Neutrophil (primary cell): ENCODE data around the gene DPYD.

Experiments
- H3K27ac ChIP-seq: fragments of 200-600 bp; sonication (generic); 2 replicates; pipeline ENCODE4 v1.5.1; 2016; ENCODE audit warnings: mild to moderate bottlenecking, moderate library complexity
- H3K27me3 ChIP-seq: fragments of 200-600 bp; sonication (generic); 2 replicates; pipeline ENCODE4 v1.6.0; 2016; ENCODE audit warnings: mild to moderate bottlenecking
- H3K36me3 ChIP-seq: fragments of 200-600 bp; sonication (generic); 2 replicates; pipeline ENCODE4 v1.5.1; 2017
- H3K4me1 ChIP-seq, 2 experiments: fragments of 200-600 bp in 1 of 2; sonication (generic) in 1 of 2; 1 replicate in 1 of 2; 2 replicates in 1 of 2; pipeline versions ENCODE4 v1.5.1 to v1.6.1; 2013 to 2016; ENCODE audit warnings: low read depth in 1 of 2, low read length in 1 of 2, mild to moderate bottlenecking in 1 of 2, moderate library complexity in 1 of 2; ENCODE audit not compliant: control insufficient read depth in 1 of 2, insufficient read depth in 1 of 2
- H3K4me3 ChIP-seq, 2 experiments: fragments of 200-600 bp in 1 of 2; sonication (generic) in 1 of 2; 1 replicate in 1 of 2; 2 replicates in 1 of 2; pipeline ENCODE4 v1.5.1; 2013 to 2016; ENCODE audit warnings: low read depth in 1 of 2, low read length in 1 of 2, mild to moderate bottlenecking in 1 of 2, moderate library complexity in 1 of 2
- H3K9me3 ChIP-seq: fragments of 200-600 bp; sonication (generic); 2 replicates; pipeline ENCODE4 v1.5.1; 2016
- TF ChIP-seq, protein P1 (sequence below): fragments of 200-600 bp; sonication (generic); IDR thresholded peaks from 2 replicates; pipeline ENCODE4 v1.5.1; 2016; ENCODE audit warnings: antibody characterized with exemption

Gene DPYD

DNA sequence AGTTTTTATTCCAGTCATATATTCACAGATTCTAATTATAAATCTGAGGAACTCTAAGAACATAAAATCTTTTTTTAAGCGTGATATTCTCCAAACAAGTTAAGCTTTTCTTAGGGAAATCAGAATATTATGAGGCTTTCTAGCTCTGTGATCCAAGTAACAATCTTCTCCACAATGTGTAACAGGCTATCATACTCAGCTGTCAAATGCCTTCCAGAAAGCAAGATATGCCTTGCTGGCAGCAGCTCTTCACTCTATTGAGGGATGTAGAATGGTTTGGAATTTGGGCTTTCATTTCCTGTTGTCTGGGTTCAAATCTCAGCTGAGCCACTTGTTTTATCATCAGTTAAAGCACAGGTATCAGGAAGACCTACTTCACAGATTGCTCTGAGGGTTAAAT, 752.8 kb downstream of the DPYD start:
- Histone ChIP-seq H3K9me3 (no peaks in the 10 kb centered on the region), H3K27ac (no peak overlapping the region), H3K4me1 (no peaks in the 10 kb centered on the region), H3K27me3 (no peaks in the 10 kb centered on the region), H3K36me3 (no peaks in the 10 kb centered on the region), H3K4me3 (no peak overlapping the region)
- TF ChIP-seq, protein P1, sequence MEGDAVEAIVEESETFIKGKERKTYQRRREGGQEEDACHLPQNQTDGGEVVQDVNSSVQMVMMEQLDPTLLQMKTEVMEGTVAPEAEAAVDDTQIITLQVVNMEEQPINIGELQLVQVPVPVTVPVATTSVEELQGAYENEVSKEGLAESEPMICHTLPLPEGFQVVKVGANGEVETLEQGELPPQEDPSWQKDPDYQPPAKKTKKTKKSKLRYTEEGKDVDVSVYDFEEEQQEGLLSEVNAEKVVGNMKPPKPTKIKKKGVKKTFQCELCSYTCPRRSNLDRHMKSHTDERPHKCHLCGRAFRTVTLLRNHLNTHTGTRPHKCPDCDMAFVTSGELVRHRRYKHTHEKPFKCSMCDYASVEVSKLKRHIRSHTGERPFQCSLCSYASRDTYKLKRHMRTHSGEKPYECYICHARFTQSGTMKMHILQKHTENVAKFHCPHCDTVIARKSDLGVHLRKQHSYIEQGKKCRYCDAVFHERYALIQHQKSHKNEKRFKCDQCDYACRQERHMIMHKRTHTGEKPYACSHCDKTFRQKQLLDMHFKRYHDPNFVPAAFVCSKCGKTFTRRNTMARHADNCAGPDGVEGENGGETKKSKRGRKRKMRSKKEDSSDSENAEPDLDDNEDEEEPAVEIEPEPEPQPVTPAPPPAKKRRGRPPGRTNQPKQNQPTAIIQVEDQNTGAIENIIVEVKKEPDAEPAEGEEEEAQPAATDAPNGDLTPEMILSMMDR = no peak

DNA sequence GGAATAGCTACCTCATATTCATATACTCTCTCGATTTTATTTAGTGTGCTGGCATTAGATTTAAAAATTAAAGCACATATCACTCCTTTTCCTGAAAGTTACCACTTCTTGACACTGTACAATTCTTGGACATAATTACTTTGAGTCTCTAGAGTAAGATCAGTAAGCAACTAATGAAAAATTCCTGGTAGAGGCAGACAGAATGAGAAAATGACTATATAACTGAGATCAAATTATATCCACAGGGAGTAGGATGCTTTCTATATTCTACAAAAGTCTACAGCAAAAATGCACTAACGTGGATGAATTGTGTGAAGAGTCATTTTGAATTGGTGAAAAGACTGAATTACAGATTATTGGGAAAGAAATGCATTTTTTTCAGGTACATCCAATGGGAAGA, 753.6 kb downstream of the DPYD start:
- Histone ChIP-seq H3K36me3 (no peaks in the 10 kb centered on the region), H3K9me3 (no peaks in the 10 kb centered on the region), H3K27ac (no peak overlapping the region), H3K4me1 (no peaks in the 10 kb centered on the region), H3K27me3 (no peaks in the 10 kb centered on the region), H3K4me3 (no peak overlapping the region)
- TF ChIP-seq, protein P1 = no peak

DNA sequence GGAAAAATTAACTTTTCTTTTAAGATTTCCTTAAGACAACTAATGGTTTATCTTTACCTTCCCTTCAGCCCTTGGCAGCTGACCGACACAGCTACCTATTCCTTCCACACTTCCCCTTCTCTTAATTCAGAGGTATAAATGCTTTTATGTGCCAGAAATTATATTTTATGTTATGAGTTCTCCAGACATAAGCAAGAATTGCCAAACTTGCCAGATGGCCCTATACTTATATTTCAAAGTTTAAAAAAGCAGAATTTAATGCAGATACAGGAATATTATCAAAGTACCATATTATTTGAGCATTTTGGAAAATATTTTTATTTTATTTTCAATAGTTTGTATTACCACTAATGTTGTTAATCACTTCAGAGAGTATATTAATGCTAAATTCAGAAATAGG, 754.2 kb downstream of the DPYD start:
- Histone ChIP-seq H3K9me3 (no peaks in the 10 kb centered on the region), H3K4me3 (no peak overlapping the region), H3K36me3 (no peaks in the 10 kb centered on the region), H3K4me1 (no peaks in the 10 kb centered on the region), H3K27me3 (no peaks in the 10 kb centered on the region), H3K27ac (no peak overlapping the region)
- TF ChIP-seq, protein P1 = no peak

DNA sequence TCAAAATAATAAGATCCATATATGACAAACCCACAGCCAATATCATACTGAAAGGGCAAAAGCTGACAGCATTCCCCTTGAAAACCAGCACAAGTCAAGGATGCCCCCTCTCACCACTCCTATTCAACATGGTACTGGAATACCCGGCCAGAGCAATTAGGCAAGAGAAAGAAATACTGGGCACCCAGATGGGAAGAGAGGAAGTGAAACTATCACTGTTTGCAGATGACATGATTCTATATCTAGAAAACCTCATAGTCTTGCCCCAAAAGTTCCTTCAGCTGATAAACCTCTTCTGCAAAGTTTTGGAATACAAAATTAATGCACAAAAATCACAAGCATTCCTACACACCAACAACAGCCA, 756.6 kb downstream of the DPYD start:
- Histone ChIP-seq H3K27me3 (no peaks in the 10 kb centered on the region), H3K36me3 (no peaks in the 10 kb centered on the region), H3K9me3 (no peaks in the 10 kb centered on the region), H3K27ac (no peak overlapping the region), H3K4me3 (no peak overlapping the region), H3K4me1 (no peaks in the 10 kb centered on the region)
- TF ChIP-seq, protein P1 = no peak

DNA sequence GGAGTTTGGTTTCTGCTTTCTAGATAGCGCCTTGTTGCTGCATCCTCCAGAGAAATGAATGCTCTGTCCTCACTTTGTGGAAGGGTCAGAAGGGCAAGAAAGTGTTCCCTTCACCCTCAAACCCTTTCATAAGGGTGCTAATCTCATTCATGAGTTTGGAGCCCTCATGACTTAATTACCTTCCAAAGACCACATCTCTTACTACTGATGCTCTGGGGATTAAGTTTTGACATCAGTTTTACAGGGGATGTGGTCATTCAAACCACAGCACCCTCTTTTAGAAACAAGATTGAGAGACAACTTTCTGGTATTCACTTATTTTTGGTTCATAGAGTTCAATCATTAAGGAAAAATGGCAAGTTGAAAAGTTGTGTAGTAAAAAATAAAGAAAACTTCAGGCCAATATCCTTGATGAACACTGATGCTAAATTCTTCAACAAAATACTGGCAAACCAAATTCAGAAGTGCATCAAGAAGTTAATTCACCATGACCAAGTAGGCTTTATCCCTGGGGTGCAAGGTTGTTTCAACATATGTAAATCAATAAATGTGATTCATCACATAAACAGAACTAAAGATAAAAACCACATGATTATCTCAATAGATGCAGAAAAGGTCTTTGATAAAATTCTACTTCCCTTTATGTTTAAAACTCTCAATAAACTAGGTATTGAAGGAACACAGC, 757.1 kb downstream of the DPYD start:
- H3K27me3 ChIP-seq = no peaks in the 10 kb centered on the region
- no peak overlapping the region for H3K4me3 ChIP-seq
- no peaks in the 10 kb centered on the region for H3K9me3 ChIP-seq
- no peaks in the 10 kb centered on the region for H3K4me1 ChIP-seq
- no peaks in the 10 kb centered on the region for H3K36me3 ChIP-seq
- no peak overlapping the region for H3K27ac ChIP-seq
- TF ChIP-seq, protein P1 = no peak
